K562 (cell line): ENCODE results near the gene TRAPPC12. TPM values are rescaled to one million over a fixed set of nuclear protein-coding genes. Genes with fewer than 3 reads are reported as not detected.
A peak's percentile ranks its signal among the peaks of the same experiment; 100 is the strongest.

Experiments used
- ATAC-seq: fragments of 200-7000 bp; cut with Tn5 transposase; 3 replicates; pipeline ENCODE4 v1.9.1; 2020; ENCODE audit warnings: moderate library complexity
- BruUV-seq: library from RNA; stranded (reverse); fragments of 400-500 nt; replicated peaks from 2 replicates; lab custom pipeline; 2021; lab: Mats Ljungman, UMichigan
- CTCF ChIA-PET: fragments of 300-600 bp; formaldehyde crosslinking; extraction: SDS; loops from one replicate; lab custom pipeline; 2021; ENCODE audit warnings: low intra/inter-chr PET ratio; lab: Yijun Ruan, JAX
- POLR2A ChIA-PET: fragments of 300-600, 350-650 bp; sonication (Branson Sonifier 250); formaldehyde crosslinking; extraction: SDS; loops from one replicate; lab custom pipeline; 2021; ENCODE audit warnings: antibody characterized with exemption, inconsistent platforms; lab: Yijun Ruan, JAX
- DNase-seq, 4 experiments: peaks; one replicate each; pipeline versions ENCODE4 v3.0.0 to v3.0.0-alpha.2; 2011 to 2018; ENCODE audit warnings: low spot score in 3 of 4, mixed read lengths in 3 of 4; ENCODE audit errors: extremely low read depth in 1 of 4
- FAIRE-seq: peaks from 2 replicates; lab custom pipeline; 2011; peaks lifted over from hg19 to GRCh38; lab: Jason Lieb, UNC
- H2AFZ ChIP-seq: 2 replicates; pipeline ENCODE4 v1.6.0; 2011; ENCODE audit warnings: low read depth, low read length, control low read depth, inconsistent platforms
- H3K27ac ChIP-seq: fragments of 200-600 bp; 3 replicates; pipeline ENCODE4 v1.8.0; 2011; ENCODE audit warnings: low read depth, mild to moderate bottlenecking, control low read depth, inconsistent platforms, low read length, moderate library complexity, mixed read lengths; ENCODE audit errors: extremely low read depth
- H3K27me3 ChIP-seq, 2 experiments: fragments of 300-600 bp in 1 of 2; 2 replicates in 1 of 2; 3 replicates in 1 of 2; pipeline versions ENCODE4 v1.6.0 to v1.8.0; 2011; ENCODE audit warnings: inconsistent platforms in 2 of 2, low read length in 2 of 2, mild to moderate bottlenecking in 1 of 2, mixed read lengths in 1 of 2, moderate library complexity in 1 of 2; ENCODE audit not compliant: control insufficient read depth in 2 of 2, insufficient read depth in 2 of 2
- H3K36me3 ChIP-seq: fragments of 300-600 bp; 3 replicates; pipeline ENCODE4 v1.8.0; 2011; ENCODE audit warnings: mild to moderate bottlenecking, low read length, inconsistent platforms; ENCODE audit not compliant: control insufficient read depth, insufficient read depth
- H3K4me1 ChIP-seq, 2 experiments: fragments of 200-600 bp in 1 of 2; replicated peaks in 1 of 2; 2 replicates in 1 of 2; 3 replicates in 1 of 2; pipeline versions ENCODE4 v1.5.1 to v1.8.0; 2011; ENCODE audit warnings: inconsistent platforms in 2 of 2, low read length in 2 of 2, mild to moderate bottlenecking in 1 of 2, mixed read lengths in 1 of 2, moderate library complexity in 1 of 2; ENCODE audit not compliant: control insufficient read depth in 2 of 2, insufficient read depth in 2 of 2
- H3K4me2 ChIP-seq: 2 replicates; pipeline ENCODE4 v1.6.1; 2011; ENCODE audit warnings: low read length, control low read depth, inconsistent platforms, mixed read lengths; ENCODE audit not compliant: insufficient read depth
- H3K4me3 ChIP-seq: fragments of 200-600 bp; sonication (generic), shearing (Covaris generic); 2 replicates; pipeline ENCODE4 v1.5.1; 2016; ENCODE audit warnings: control low read depth, inconsistent platforms
- H3K79me2 ChIP-seq: fragments of 200-600 bp; 3 replicates; pipeline ENCODE4 v1.8.0; 2011; ENCODE audit warnings: low read length, inconsistent platforms; ENCODE audit not compliant: control insufficient read depth, insufficient read depth
- H3K9ac ChIP-seq, 2 experiments: 2 replicates each; pipeline versions ENCODE4 v1.6.0 to v1.6.1; 2011; ENCODE audit warnings: low read depth in 2 of 2, low read length in 2 of 2, control low read depth in 1 of 2, inconsistent platforms in 1 of 2, mild to moderate bottlenecking in 1 of 2, mixed read lengths in 1 of 2; ENCODE audit not compliant: insufficient read depth in 1 of 2
- H3K9me1 ChIP-seq: one replicate; pipeline ENCODE4 v1.6.0; 2011; ENCODE audit warnings: inconsistent platforms, mild to moderate bottlenecking, low read length, moderate library complexity; ENCODE audit not compliant: control insufficient read depth, insufficient read depth
- H3K9me3 ChIP-seq: replicated peaks from 2 replicates; pipeline ENCODE4 v1.5.1; 2011; ENCODE audit warnings: low read depth, low read length, inconsistent platforms; ENCODE audit not compliant: control insufficient read depth, insufficient read depth
- H4K20me1 ChIP-seq: replicated peaks from 2 replicates; pipeline ENCODE4 v1.6.1; 2011; ENCODE audit warnings: low read length, inconsistent platforms, mixed read lengths; ENCODE audit not compliant: control insufficient read depth, insufficient read depth
- CCAR2 ChIP-seq: fragments of 200-400 bp; formaldehyde crosslinking; IDR thresholded peaks from 2 replicates; pipeline ENCODE4 v1.6.1; 2017; ENCODE audit warnings: mild to moderate bottlenecking, low read depth, low read length
- CEBPG ChIP-seq, 3 experiments: fragments of 200-800 bp in 1 of 3; sonication (Bioruptor generic) in 1 of 3; sonication (generic) in 1 of 3; formaldehyde crosslinking in 1 of 3; IDR thresholded peaks in 2 of 3; conservative IDR thresholded peaks in 1 of 3; 2 replicates each; pipeline versions ENCODE4 v1.6.1 to v1.8.0; 2016 to 2022; ENCODE audit warnings: missing compliant biosample characterization in 2 of 3, missing genetic modification characterization in 2 of 3, mild to moderate bottlenecking in 1 of 3, missing genetic modification reagents in 1 of 3
- FOXP4 ChIP-seq: sonication (generic); formaldehyde crosslinking; IDR thresholded peaks from 2 replicates; pipeline ENCODE4 v1.8.0; 2022; ENCODE audit warnings: mild to moderate bottlenecking, missing genetic modification reagents, borderline replicate concordance
- MBD1 ChIP-seq: fragments of 250-450 bp; sonication (Bioruptor Pico); IDR thresholded peaks from 2 replicates; pipeline ENCODE4 v1.8.0; 2022; ENCODE audit warnings: inconsistent platforms
- PCBP2 ChIP-seq: fragments of 200-400 bp; formaldehyde crosslinking; IDR thresholded peaks from 2 replicates; pipeline ENCODE4 v1.6.1; 2018; ENCODE audit warnings: low read length, low read depth, mild to moderate bottlenecking, moderate library complexity; ENCODE audit not compliant: poor library complexity, severe bottlenecking
- SMAD3 ChIP-seq: fragments of 450-650 bp; formaldehyde crosslinking; conservative IDR thresholded peaks from 2 replicates; pipeline ENCODE4 v1.4.0; 2020; ENCODE audit warnings: mild to moderate bottlenecking
- ZBTB7A ChIP-seq: IDR thresholded peaks from 2 replicates; pipeline ENCODE4 v1.6.1; 2011; ENCODE audit warnings: low read depth, mild to moderate bottlenecking, low read length, moderate library complexity, borderline replicate concordance; ENCODE audit not compliant: control insufficient read depth
- ZNF75A ChIP-seq: fragments of 450-650 bp; formaldehyde crosslinking; IDR thresholded peaks from 2 replicates; pipeline ENCODE4 v1.4.0; 2020; ENCODE audit warnings: mild to moderate bottlenecking
- ZNF778 ChIP-seq: fragments of 450-650 bp; formaldehyde crosslinking; IDR thresholded peaks from 2 replicates; pipeline ENCODE4 v1.4.0; 2020; ENCODE audit warnings: mild to moderate bottlenecking, moderate library complexity
- WGBS: fragments of 100-300 bp; shearing (Covaris generic); methylation state at CpG from one replicate; pipeline ENCODE4 v1.1.6; 2016; ENCODE audit warnings: low coverage, mixed read lengths; ENCODE audit not compliant: insufficient coverage; ENCODE audit errors: missing lambda C conversion rate; 5-methylcytosine and 5-hydroxymethylcytosine counted together
- in situ Hi-C: fragments of 300-500 bp; cut with MboI; formaldehyde crosslinking; loops from 4 replicates; pipeline ENCODE4 v1.15.0; 2018; ENCODE audit warnings: inconsistent platforms, mixed read lengths
- intact Hi-C: fragments of 100-400 bp; cut with micrococcal nuclease; formaldehyde crosslinking; loops from 2 replicates; pipeline ENCODE4 v1.14.2; 2022
- polyA plus RNA-seq, 8 experiments: library from polyadenylated mRNA; depleted of rRNA in 4 of 8; stranded (reverse) in 5 of 8; unstranded in 3 of 8; fragments of >200 nt; fragmentation: Nextera tagmentation in 2 of 8; fragmentation: Illumina TruSeq in 1 of 8; extraction: Ambion mirVana in 2 of 8; extraction: Trizol in 1 of 8; gene quantifications; 2 replicates each; pipeline versions ENCODE4 v1.2.1 to v1.2.3, GENCODE V29; 2011 to 2014; ENCODE audit warnings: inconsistent platforms in 1 of 8, missing spikeins in 1 of 8
- total RNA-seq, 7 experiments: library from RNA; depleted of rRNA in 6 of 7; stranded (reverse); fragments of >200 nt in 6 of 7; fragmentation: Illumina TruSeq in 2 of 7; extraction: Trizol in 2 of 7; gene quantifications; 2 replicates each; pipeline versions ENCODE4 v1.2.1 to v1.2.3, GENCODE V29; 2011 to 2021; ENCODE audit warnings: low replicate concordance in 1 of 7
- TF ChIP-seq, protein P1 (sequence below): sonication (generic); formaldehyde crosslinking; IDR thresholded peaks from 2 replicates; pipeline ENCODE4 v1.8.1; 2023; ENCODE audit warnings: mild to moderate bottlenecking, missing genetic modification reagents
- TF ChIP-seq, protein P2 (sequence below): sonication (generic); formaldehyde crosslinking; IDR thresholded peaks from 2 replicates; pipeline ENCODE4 v1.8.0; 2022; ENCODE audit warnings: mild to moderate bottlenecking, missing genetic modification reagents

Gene TRAPPC12
- total and polyA plus RNA-seq, 9 of the 15 experiments (the other 6 are each of a cell fraction or from before 2014, with no cell fraction given), result 8.0 to 75.2 (median 39.1) TPM

DNA sequence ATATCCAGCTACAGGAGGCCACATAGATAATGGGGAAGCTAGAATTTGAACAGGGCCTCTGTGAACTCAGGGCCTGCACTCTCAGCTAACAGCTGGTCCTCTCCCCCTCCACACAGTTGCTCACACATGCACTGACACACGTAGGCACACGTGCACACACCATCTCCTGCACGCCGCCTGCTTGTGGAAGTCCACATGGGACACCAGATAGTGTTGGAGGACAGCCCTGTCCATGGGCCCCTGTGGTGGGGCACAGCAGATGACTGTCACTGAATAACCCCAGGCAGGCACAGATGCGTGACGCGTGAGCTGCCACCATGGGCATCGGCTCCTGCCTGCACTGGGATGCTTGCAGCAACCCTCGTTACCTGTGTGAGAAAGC is 87.0 kb downstream of the TRAPPC12 start:
- POLR2A ChIA-PET, result interaction anchor here (0.5 kb wide), 1 partner anchor 167 kb away, joined by 4 read pairs; no protein-coding TSS in a partner anchor
- no peak for TF ChIP-seq ZNF778 (CRISPR knock-in tag)
- TF ChIP-seq, protein P1, sequence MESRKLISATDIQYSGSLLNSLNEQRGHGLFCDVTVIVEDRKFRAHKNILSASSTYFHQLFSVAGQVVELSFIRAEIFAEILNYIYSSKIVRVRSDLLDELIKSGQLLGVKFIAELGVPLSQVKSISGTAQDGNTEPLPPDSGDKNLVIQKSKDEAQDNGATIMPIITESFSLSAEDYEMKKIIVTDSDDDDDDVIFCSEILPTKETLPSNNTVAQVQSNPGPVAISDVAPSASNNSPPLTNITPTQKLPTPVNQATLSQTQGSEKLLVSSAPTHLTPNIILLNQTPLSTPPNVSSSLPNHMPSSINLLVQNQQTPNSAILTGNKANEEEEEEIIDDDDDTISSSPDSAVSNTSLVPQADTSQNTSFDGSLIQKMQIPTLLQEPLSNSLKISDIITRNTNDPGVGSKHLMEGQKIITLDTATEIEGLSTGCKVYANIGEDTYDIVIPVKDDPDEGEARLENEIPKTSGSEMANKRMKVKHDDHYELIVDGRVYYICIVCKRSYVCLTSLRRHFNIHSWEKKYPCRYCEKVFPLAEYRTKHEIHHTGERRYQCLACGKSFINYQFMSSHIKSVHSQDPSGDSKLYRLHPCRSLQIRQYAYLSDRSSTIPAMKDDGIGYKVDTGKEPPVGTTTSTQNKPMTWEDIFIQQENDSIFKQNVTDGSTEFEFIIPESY (CRISPR knock-in tag), result no peak
- no peak for TF ChIP-seq ZBTB7A
- TF ChIP-seq FOXP4 (CRISPR knock-in tag), result no peak
- TF ChIP-seq, protein P2, sequence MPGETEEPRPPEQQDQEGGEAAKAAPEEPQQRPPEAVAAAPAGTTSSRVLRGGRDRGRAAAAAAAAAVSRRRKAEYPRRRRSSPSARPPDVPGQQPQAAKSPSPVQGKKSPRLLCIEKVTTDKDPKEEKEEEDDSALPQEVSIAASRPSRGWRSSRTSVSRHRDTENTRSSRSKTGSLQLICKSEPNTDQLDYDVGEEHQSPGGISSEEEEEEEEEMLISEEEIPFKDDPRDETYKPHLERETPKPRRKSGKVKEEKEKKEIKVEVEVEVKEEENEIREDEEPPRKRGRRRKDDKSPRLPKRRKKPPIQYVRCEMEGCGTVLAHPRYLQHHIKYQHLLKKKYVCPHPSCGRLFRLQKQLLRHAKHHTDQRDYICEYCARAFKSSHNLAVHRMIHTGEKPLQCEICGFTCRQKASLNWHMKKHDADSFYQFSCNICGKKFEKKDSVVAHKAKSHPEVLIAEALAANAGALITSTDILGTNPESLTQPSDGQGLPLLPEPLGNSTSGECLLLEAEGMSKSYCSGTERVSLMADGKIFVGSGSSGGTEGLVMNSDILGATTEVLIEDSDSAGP (CRISPR knock-in tag), result no peak
- no peak for TF ChIP-seq CEBPG (CRISPR knock-in tag; IDR thresholded peaks at IDR 0.05)
- no peak for TF ChIP-seq CEBPG (tag; conservative IDR thresholded peaks at IDR 0.05 in 1 of 2, IDR thresholded peaks at IDR 0.05 in 1 of 2)
- no peak for TF ChIP-seq SMAD3 (CRISPR knock-in tag)
- no peak for TF ChIP-seq CCAR2
- TF ChIP-seq ZNF75A (CRISPR knock-in tag), result no peak
- TF ChIP-seq MBD1, result no peak
- TF ChIP-seq PCBP2, result no peak

More for the DNA sequence above, 87.0 kb downstream of the TRAPPC12 start:
- Histone ChIP-seq H3K36me3 (peaks cover 69% of the 10 kb centered on the region; the same call in 1 of the 3 replicates), H3K9me1 (no peaks in the 10 kb centered on the region), H3K4me1 (peaks cover 0 to 13% of the 10 kb centered on the region in 2 experiments; a peak in 2 of 5 replicates), H3K9me3 (no peaks in the 10 kb centered on the region), H3K9ac (peak overlapping the region in 1 of 2 experiments; percentile 45; a peak in 1 of 4 replicates), H3K79me2 (no peaks in the 10 kb centered on the region), H4K20me1 (0 out of 2 replicates have a peak, but pooled peaks cover 4% of the 10 kb centered on the region), H2AFZ (no peak overlapping the region), H3K4me2 (no peak overlapping the region), H3K27me3 (no peaks in the 10 kb centered on the region), H3K27ac (no peak overlapping the region), H3K4me3 (no peak overlapping the region)
- 91% methylated on average over 9 of the region's 9 CpGs for WGBS
- CTCF ChIA-PET, result no interaction called here
- no peak for ATAC-seq
- BruUV-seq, result no TSS peak
- in situ Hi-C loops (no loop called here), intact Hi-C loops (no loop called here)
- DNase-seq, result no peak
- no peak for FAIRE-seq
